ENCODE results near the gene CAPN11. TPM values are rescaled to one million over a fixed set of nuclear protein-coding genes. Genes with fewer than 3 reads are reported as not detected.

Gene CAPN11
- total and polyA plus RNA-seq, 2 donors (not counting 1 experiment from before 2014, with no cell fraction given) = not detected

- Histone ChIP-seq H3K79me2 (ENCODE audit: control insufficient read depth, insufficient read depth, low read length) (peaks cover 8% of the 10 kb centered on the region), H3K27me3 (ENCODE audit: control insufficient read depth, insufficient read depth, low read length) (no peaks in the 10 kb centered on the region), H3K27ac (ENCODE audit: insufficient read depth, low read length) (no peak overlapping the region), H3K9me3 (ENCODE audit: control insufficient read depth, insufficient read depth, low read depth, low read length) (no peaks in the 10 kb centered on the region), H2AFZ (ENCODE audit: low read length) (peak overlapping the region; percentile 34), H3K36me3 (ENCODE audit: control insufficient read depth, insufficient read depth, low read length) (peaks cover 8% of the 10 kb centered on the region), H3K4me2 (ENCODE audit: extremely low read depth, insufficient read depth, low read length) (peak overlapping the region; percentile 32), H3K4me3 (replicated peaks in 1 of 4; ENCODE audit: control extremely low read depth in 1 of 4, insufficient read depth in 1 of 4, low read depth in 3 of 4, low read length in 4 of 4) (peak overlapping the region in 1 of 4 experiments; percentile 14), H4K20me1 (ENCODE audit: control insufficient read depth, extremely low read depth, insufficient read depth, low read length) (no peaks in the 10 kb centered on the region), H3K9ac (ENCODE audit: insufficient read depth, low read length) (no peak overlapping the region), H3K4me1 (ENCODE audit: control insufficient read depth, extremely low read depth, insufficient read depth, low read length) (peaks cover 7% of the 10 kb centered on the region)
- TF ChIP-seq EZH2 (IDR thresholded peaks at IDR 0.05; ENCODE audit: low read length, missing control alignments) = no peak
- TF ChIP-seq, protein P1, sequence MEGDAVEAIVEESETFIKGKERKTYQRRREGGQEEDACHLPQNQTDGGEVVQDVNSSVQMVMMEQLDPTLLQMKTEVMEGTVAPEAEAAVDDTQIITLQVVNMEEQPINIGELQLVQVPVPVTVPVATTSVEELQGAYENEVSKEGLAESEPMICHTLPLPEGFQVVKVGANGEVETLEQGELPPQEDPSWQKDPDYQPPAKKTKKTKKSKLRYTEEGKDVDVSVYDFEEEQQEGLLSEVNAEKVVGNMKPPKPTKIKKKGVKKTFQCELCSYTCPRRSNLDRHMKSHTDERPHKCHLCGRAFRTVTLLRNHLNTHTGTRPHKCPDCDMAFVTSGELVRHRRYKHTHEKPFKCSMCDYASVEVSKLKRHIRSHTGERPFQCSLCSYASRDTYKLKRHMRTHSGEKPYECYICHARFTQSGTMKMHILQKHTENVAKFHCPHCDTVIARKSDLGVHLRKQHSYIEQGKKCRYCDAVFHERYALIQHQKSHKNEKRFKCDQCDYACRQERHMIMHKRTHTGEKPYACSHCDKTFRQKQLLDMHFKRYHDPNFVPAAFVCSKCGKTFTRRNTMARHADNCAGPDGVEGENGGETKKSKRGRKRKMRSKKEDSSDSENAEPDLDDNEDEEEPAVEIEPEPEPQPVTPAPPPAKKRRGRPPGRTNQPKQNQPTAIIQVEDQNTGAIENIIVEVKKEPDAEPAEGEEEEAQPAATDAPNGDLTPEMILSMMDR (conservative IDR thresholded peaks at IDR 0.05 in 1 of 2, IDR thresholded peaks at IDR 0.05 in 1 of 2; ENCODE audit: low read depth in 1 of 2, low read length in 2 of 2) = peak; percentile 8 to 9
- DNase-seq (ENCODE audit: low read depth in 2 of 2) = peak; percentile 13 to 39
Measured at GRCh38 chr6:44133003-44133931, 25.4 kb upstream of the CAPN11 start.

- Histone ChIP-seq H2AFZ (ENCODE audit: low read length) (no peak overlapping the region), H3K9ac (ENCODE audit: insufficient read depth, low read length) (no peak overlapping the region), H3K27ac (ENCODE audit: insufficient read depth, low read length) (no peak overlapping the region), H3K4me2 (ENCODE audit: extremely low read depth, insufficient read depth, low read length) (no peak overlapping the region), H3K27me3 (ENCODE audit: control insufficient read depth, insufficient read depth, low read length) (no peaks in the 10 kb centered on the region), H3K4me3 (replicated peaks in 1 of 4; ENCODE audit: control extremely low read depth in 1 of 4, insufficient read depth in 1 of 4, low read depth in 3 of 4, low read length in 4 of 4) (no peak overlapping the region), H3K79me2 (ENCODE audit: control insufficient read depth, insufficient read depth, low read length) (peaks cover 3% of the 10 kb centered on the region), H3K9me3 (ENCODE audit: control insufficient read depth, insufficient read depth, low read depth, low read length) (no peaks in the 10 kb centered on the region), H4K20me1 (ENCODE audit: control insufficient read depth, extremely low read depth, insufficient read depth, low read length) (no peaks in the 10 kb centered on the region), H3K36me3 (ENCODE audit: control insufficient read depth, insufficient read depth, low read length) (peaks cover 8% of the 10 kb centered on the region), H3K4me1 (ENCODE audit: control insufficient read depth, extremely low read depth, insufficient read depth, low read length) (peaks cover 3% of the 10 kb centered on the region)
- no peak for DNase-seq (ENCODE audit: low read depth in 2 of 2)
- no peak for TF ChIP-seq EZH2 (IDR thresholded peaks at IDR 0.05; ENCODE audit: low read length, missing control alignments)
- TF ChIP-seq, protein P1 (conservative IDR thresholded peaks at IDR 0.05 in 1 of 2, IDR thresholded peaks at IDR 0.05 in 1 of 2; ENCODE audit: low read depth in 1 of 2, low read length in 2 of 2) = no peak
Measured at GRCh38 chr6:44133981-44134711, 24.5 kb upstream of the CAPN11 start.

- no peak for DNase-seq (ENCODE audit: low read depth in 2 of 2)
- no peaks in the 10 kb centered on the region for H4K20me1 ChIP-seq (ENCODE audit: control insufficient read depth, extremely low read depth, insufficient read depth, low read length)
- no peak overlapping the region for H2AFZ ChIP-seq (ENCODE audit: low read length)
- no peak overlapping the region for H3K4me3 ChIP-seq (replicated peaks in 1 of 4; ENCODE audit: control extremely low read depth in 1 of 4, insufficient read depth in 1 of 4, low read depth in 3 of 4, low read length in 4 of 4)
- peaks cover 10% of the 10 kb centered on the region for H3K36me3 ChIP-seq (ENCODE audit: control insufficient read depth, insufficient read depth, low read length)
- peaks cover 1% of the 10 kb centered on the region for H3K79me2 ChIP-seq (ENCODE audit: control insufficient read depth, insufficient read depth, low read length)
- H3K9ac ChIP-seq (ENCODE audit: insufficient read depth, low read length) = no peak overlapping the region
- no peaks in the 10 kb centered on the region for H3K9me3 ChIP-seq (ENCODE audit: control insufficient read depth, insufficient read depth, low read depth, low read length)
- H3K4me1 ChIP-seq (ENCODE audit: control insufficient read depth, extremely low read depth, insufficient read depth, low read length) = peaks cover 3% of the 10 kb centered on the region
- no peak for TF ChIP-seq EZH2 (IDR thresholded peaks at IDR 0.05; ENCODE audit: low read length, missing control alignments)
- TF ChIP-seq, protein P1 (conservative IDR thresholded peaks at IDR 0.05 in 1 of 2, IDR thresholded peaks at IDR 0.05 in 1 of 2; ENCODE audit: low read depth in 1 of 2, low read length in 2 of 2) = no peak
- no peaks in the 10 kb centered on the region for H3K27me3 ChIP-seq (ENCODE audit: control insufficient read depth, insufficient read depth, low read length)
- H3K4me2 ChIP-seq (ENCODE audit: extremely low read depth, insufficient read depth, low read length) = no peak overlapping the region
- no peak overlapping the region for H3K27ac ChIP-seq (ENCODE audit: insufficient read depth, low read length)
Measured at GRCh38 chr6:44135173-44135758, 23.4 kb upstream of the CAPN11 start.

All from fibroblast of lung (primary cell).